Spleen (tissue), 11 donors: ENCODE data around the gene TCP11L1. TPM values are rescaled to one million over a fixed set of nuclear protein-coding genes. Genes with fewer than 3 reads are reported as not detected.
"Not testable (repeated sequence)": the region's sequence is repeated elsewhere in the genome, so short reads cannot be mapped to it uniquely, and the experiment has no call there.

Source experiments
- DNase-seq: peaks from one replicate; pipeline ENCODE4 v3.0.0-alpha.2; 2020
- H3K27ac ChIP-seq, 8 donors: fragments of 200-600 bp; sonication (generic) in 7 of 8; 1 replicate in 4 of 8; 2 replicates in 4 of 8; pipeline versions ENCODE4 v1.5.0 to v1.8.0; 2016 to 2021; ENCODE audit warnings: inconsistent platforms in 4 of 8, mild to moderate bottlenecking in 4 of 8, moderate library complexity in 1 of 8
- H3K27me3 ChIP-seq, 7 donors: fragments of 200-600 bp; sonication (generic) in 6 of 7; replicated peaks in 1 of 7; 1 replicate in 4 of 7; 2 replicates in 3 of 7; pipeline versions ENCODE4 v1.5.0 to v1.8.0; 2016 to 2021; ENCODE audit warnings: inconsistent platforms in 3 of 7, mild to moderate bottlenecking in 1 of 7
- H3K36me3 ChIP-seq, 6 donors: fragments of 200-600 bp; sonication (generic) in 5 of 6; 1 replicate in 4 of 6; 2 replicates in 2 of 6; pipeline versions ENCODE4 v1.5.0 to v1.8.0; 2016 to 2021; ENCODE audit warnings: inconsistent platforms in 2 of 6
- H3K4me1 ChIP-seq, 6 donors: fragments of 200-600 bp; sonication (generic) in 5 of 6; 1 replicate in 3 of 6; 2 replicates in 3 of 6; pipeline versions ENCODE4 v1.5.0 to v1.8.0; 2016 to 2021; ENCODE audit warnings: inconsistent platforms in 3 of 6
- H3K4me3 ChIP-seq, 8 donors: fragments of 200-600 bp; sonication (generic) in 7 of 8; 1 replicate in 4 of 8; 2 replicates in 4 of 8; pipeline versions ENCODE4 v1.5.0 to v1.8.0; 2016 to 2021; ENCODE audit warnings: inconsistent platforms in 4 of 8, mild to moderate bottlenecking in 4 of 8, moderate library complexity in 2 of 8
- H3K9me3 ChIP-seq, 8 donors: fragments of 200-600 bp; sonication (generic) in 7 of 8; 1 replicate in 4 of 8; 2 replicates in 4 of 8; pipeline versions ENCODE4 v1.5.0 to v1.8.0; 2016 to 2021; ENCODE audit warnings: inconsistent platforms in 4 of 8
- CTCF ChIP-seq, 11 experiments: fragments of 200-600 bp in 7 of 11; fragments of 450-650 bp in 4 of 11; sonication (generic) in 4 of 11; IDR thresholded peaks in 8 of 11; conservative IDR thresholded peaks in 3 of 11; 1 replicate in 7 of 11; 2 replicates in 4 of 11; pipeline versions ENCODE4 v1.4.0 to v1.8.0; 2016 to 2021; ENCODE audit warnings: antibody characterized with exemption in 11 of 11, inconsistent platforms in 4 of 11, mild to moderate bottlenecking in 1 of 11
- POLR2A ChIP-seq, 3 donors: fragments of 450-650 bp; IDR thresholded peaks; one replicate each; pipeline ENCODE4 v1.5.1; 2017; ENCODE audit warnings: antibody characterized with exemption in 3 of 3, mild to moderate bottlenecking in 1 of 3
- POLR2AphosphoS5 ChIP-seq, 3 donors: sonication (generic); formaldehyde crosslinking; IDR thresholded peaks; one replicate each; pipeline ENCODE4 v1.5.1; 2017; ENCODE audit warnings: antibody characterized with exemption in 3 of 3
- WGBS, 5 donors: extraction: QIAGEN DNeasy Blood & Tissue Kit in 3 of 5; methylation state at CpG; one replicate each; pipeline versions ENCODE4 v1.1.5 to v1.1.7; 2013 to 2018; 5-methylcytosine and 5-hydroxymethylcytosine counted together
- intact Hi-C: fragments of 100-400 bp; cut with DNase I; formaldehyde crosslinking; loops from one replicate; pipeline ENCODE4 v1.15.0; 2023; ENCODE audit warnings: low total_unique reads
- polyA plus RNA-seq, 3 donors: library from polyadenylated mRNA; stranded (reverse); fragments of 200-250 nt; gene quantifications; one replicate each; pipeline ENCODE4 v1.2.1, GENCODE V29; 2013
- small RNA-seq, 4 donors: library from RNA; depleted of rRNA; stranded (forward); fragments of <200 nt; gene quantifications; one replicate each; pipeline ENCODE3, GENCODE V24; 2016
- total RNA-seq, 7 donors: library from RNA; depleted of rRNA in 3 of 7; stranded (reverse); fragments of >200 nt in 3 of 7; fragmentation: NEBNext Ultra II Directional in 4 of 7; extraction: Animal tissue kit (Norgen Biotek cat#: 25700) in 4 of 7; gene quantifications; one replicate each; pipeline versions ENCODE4 v1.1.0 to v1.2.1, GENCODE V29; 2016 to 2021
- donor health status: healthy with polysubstance abuse.
- donor health status: DM: no; HTN: no; CAD: no; lungs with moderate emphysema.
- donor health status: DM: no; HTN: no; CAD: no.
- donor health status: Bipolar disorder and iron deficiency.
- donor health status: healthy.
- donor health status: DM: no; HTN: no; CAD: no.
- donor health status: DM: yes; HTN: yes; CAD: no.

Gene TCP11L1
- total and polyA plus RNA-seq, 10 donors, result 1.8 to 48.2 (median 17.9) TPM

GRCh38 chr11:33110083-33110482 is 70.7 kb downstream of the TCP11L1 start:
- no peaks in the 10 kb centered on the region for H3K4me1 ChIP-seq
- H3K27me3 ChIP-seq, result no peaks in the 10 kb centered on the region
- H3K9me3 ChIP-seq, result no peaks in the 10 kb centered on the region
- intact Hi-C loops, result no loop called here
- H3K27ac ChIP-seq, result no peak overlapping the region
- peaks cover 0 to 27% (median 3%) of the 10 kb centered on the region in 6 donors for H3K36me3 ChIP-seq
- 60 to 95% (median 83%) methylated on average over 1 of the region's 1 CpG for WGBS, 5 donors
- TF ChIP-seq POLR2A (IDR thresholded peaks at IDR 0.05) (no peak), CTCF (IDR thresholded peaks at IDR 0.05 in 8 of 11, conservative IDR thresholded peaks at IDR 0.05 in 3 of 11) (no peak), POLR2AphosphoS5 (IDR thresholded peaks at IDR 0.05) (no peak)
- DNase-seq, result no peak
- H3K4me3 ChIP-seq, result no peak overlapping the region

GRCh38 chr11:33116535-33116934 is 77.2 kb downstream of the TCP11L1 start:
- no peaks in the 10 kb centered on the region for H3K9me3 ChIP-seq
- TF ChIP-seq POLR2A (IDR thresholded peaks at IDR 0.05), result no peak
- TF ChIP-seq CTCF (IDR thresholded peaks at IDR 0.05 in 8 of 11, conservative IDR thresholded peaks at IDR 0.05 in 3 of 11), result no peak
- no peak for TF ChIP-seq POLR2AphosphoS5 (IDR thresholded peaks at IDR 0.05)

GRCh38 chr11:33122696-33123095 is 83.3 kb downstream of the TCP11L1 start:
- H3K36me3 ChIP-seq, result peaks cover 0 to 11% (median 0%) of the 10 kb centered on the region in 6 donors
- H3K27ac ChIP-seq, H3K9me3 ChIP-seq, H3K27me3 ChIP-seq, H3K4me1 ChIP-seq, DNase-seq, intact Hi-C loops, H3K4me3 ChIP-seq: not testable (repeated sequence)
- 83 to 100% (median 94%) methylated on average over 1 of the region's 1 CpG for WGBS, 5 donors

More at GRCh38 chr11:33116535-33116934, 77.2 kb downstream of the TCP11L1 start:
- Histone ChIP-seq H3K27ac (no peak overlapping the region), H3K4me3 (no peak overlapping the region), H3K36me3 (no peaks in the 10 kb centered on the region), H3K27me3 (no peaks in the 10 kb centered on the region), H3K4me1 (no peaks in the 10 kb centered on the region)
- DNase-seq, result no peak
- intact Hi-C loops, result no loop called here

Small RNAs within 50 kb of the gene (small RNA-seq; reads per million reads assigned to genes)
- 0 reads per million in 4 donors for gene RF00019

Other genes starting within 250 kb of the TCP11L1 start
- 1 to 10 TPM in 2 of 7 donors, under 1 TPM in 4, not detected in 1; 0.46 to 2.1 (median 0.72) TPM for gene CCDC73, start 244.9 kb upstream of the TCP11L1 start, total RNA-seq
- gene CCDC73, start 244.9 kb upstream of the TCP11L1 start, polyA plus RNA-seq, result under 1 TPM; 0.16 to 0.18 (median 0.17) TPM
- gene PRRG4, start 209.6 kb upstream of the TCP11L1 start, total RNA-seq, result 1 to 10 TPM; 2.8 to 6.7 (median 4.3) TPM
- gene PRRG4, start 209.6 kb upstream of the TCP11L1 start, polyA plus RNA-seq, result 1 to 10 TPM in 1 of 3 donors, under 1 TPM in 2; 0.65 to 2.6 (median 0.87) TPM
- gene QSER1, start 146.8 kb upstream of the TCP11L1 start, total RNA-seq, result 10 to 100 TPM; 19.7 to 34.9 (median 25.3) TPM
- gene QSER1, start 146.8 kb upstream of the TCP11L1 start, polyA plus RNA-seq, result 1 to 10 TPM; 2.4 to 3.0 (median 2.4) TPM
- gene DEPDC7, start 23.7 kb upstream of the TCP11L1 start, total RNA-seq, result under 1 TPM in 4 of 7 donors, not detected in 3; 0.50 to 0.88 (median 0.62) TPM
- gene DEPDC7, start 23.7 kb upstream of the TCP11L1 start, polyA plus RNA-seq, result under 1 TPM; 0.30 to 0.67 (median 0.42) TPM
- gene CSTF3, start 121.9 kb downstream of the TCP11L1 start, total RNA-seq, result 10 to 100 TPM; 19.8 to 32.8 (median 28.2) TPM
- gene CSTF3, start 121.9 kb downstream of the TCP11L1 start, polyA plus RNA-seq, result 10 to 100 TPM; 24.7 to 25.9 (median 25.8) TPM
- 100 to 1,000 TPM; 112 to 192 (median 135) TPM for gene HIPK3, start 217.8 kb downstream of the TCP11L1 start, total RNA-seq
- 10 to 100 TPM; 11.5 to 17.1 (median 12.8) TPM for gene HIPK3, start 217.8 kb downstream of the TCP11L1 start, polyA plus RNA-seq